GM18873 (cell line): ENCODE measurements around the gene TIPRL.

Experiments used
- ATAC-seq: cut with Tn5 transposase; IDR thresholded peaks from one replicate; pipeline ENCODE4 v1.9.1; 2021; ENCODE audit warnings: mild to moderate bottlenecking, moderate library complexity, moderate number of reproducible peaks; ENCODE audit not compliant: unreplicated experiment, low FRiP score

TIPRL gene

DNA sequence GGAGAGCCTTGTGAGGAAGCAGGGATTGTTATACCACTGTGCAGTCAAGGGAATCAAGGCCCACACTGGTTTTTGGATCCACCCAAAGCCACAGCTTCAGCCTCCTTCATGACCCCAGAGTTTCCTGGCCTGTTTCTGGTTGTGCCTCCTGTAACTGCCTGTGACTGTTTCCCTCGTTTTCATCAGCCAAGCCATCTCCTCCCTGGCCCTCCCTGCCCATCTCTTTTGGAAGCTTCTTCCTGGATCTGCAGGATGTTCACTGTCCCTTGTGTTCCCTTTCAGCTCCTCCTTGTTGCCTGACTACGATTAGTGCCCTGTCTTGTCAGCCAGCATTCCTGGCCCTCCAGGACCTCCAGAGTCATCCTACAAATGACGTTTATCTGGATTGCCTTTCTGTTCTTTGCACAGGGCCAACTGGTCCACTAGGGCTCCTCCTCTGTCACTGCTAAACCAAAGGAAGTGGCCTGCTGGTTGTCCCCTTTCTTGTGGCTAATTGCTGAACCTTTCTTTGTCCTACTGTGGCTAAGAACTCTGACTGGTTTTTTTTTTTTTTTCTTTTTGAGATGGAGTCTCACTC is 65.0 kb downstream of the TIPRL start:
- ATAC-seq = no peak

DNA sequence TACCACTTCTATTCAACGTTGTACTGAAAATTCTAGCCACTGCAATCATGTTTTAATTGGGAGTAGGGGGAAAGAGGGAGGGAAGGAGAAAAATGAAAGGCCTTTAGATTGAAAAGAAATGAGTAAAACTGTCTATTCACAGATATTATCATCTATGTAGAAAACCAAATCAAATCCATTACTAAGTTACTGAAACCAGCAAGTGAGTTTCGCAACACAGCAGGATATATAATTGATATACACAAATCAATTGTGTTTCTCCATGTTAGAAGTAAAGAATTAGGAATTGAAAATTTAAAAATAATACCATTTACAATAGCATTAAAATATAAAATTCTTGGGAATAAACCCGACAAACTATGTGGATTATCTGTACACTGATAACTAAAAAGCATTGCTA is 66.3 kb downstream of the TIPRL start:
- ATAC-seq = no peak

DNA sequence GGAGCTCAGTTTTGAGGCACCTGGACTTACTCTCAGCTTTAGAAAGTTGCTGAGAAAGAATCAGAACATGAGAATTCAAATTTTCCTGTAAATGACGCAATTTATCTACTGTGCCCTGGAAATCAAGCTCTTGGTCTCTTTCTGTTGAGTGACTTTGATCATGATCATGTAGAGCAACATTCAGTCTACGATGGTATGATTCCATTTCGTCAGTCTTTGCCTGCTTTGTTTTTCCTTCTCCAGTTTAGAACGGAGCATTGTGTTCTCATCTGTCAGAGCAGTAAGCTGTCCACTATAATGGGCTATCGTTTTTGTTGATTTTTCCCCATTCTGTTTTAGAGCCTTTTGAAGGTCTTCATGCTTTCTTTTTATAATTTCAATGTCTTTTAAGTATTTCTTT is 67.7 kb downstream of the TIPRL start:
- no peak for ATAC-seq
